ENCODE measurements around the gene P4HA2. TPM values are rescaled to one million over a fixed set of nuclear protein-coding genes. Genes with fewer than 3 reads are reported as not detected.

Gene P4HA2
- total RNA-seq, 2 experiments from 2014 or later: 0.32 to 7.2 TPM

GRCh38 chr5:132237670-132238069 lies 10.0 kb upstream of the P4HA2 start:
- Histone ChIP-seq H2AFZ (ENCODE audit: low read length) (peak overlapping the region; percentile 45; the same call in 1 of the 2 replicates), H3K4me3 (ENCODE audit: low read depth, low read length, poor library complexity, severe bottlenecking) (no peak overlapping the region), H3K79me2 (ENCODE audit: insufficient read depth, low read depth, low read length) (no peaks in the 10 kb centered on the region), H3K36me3 (ENCODE audit: insufficient read depth, low read length) (no peaks in the 10 kb centered on the region), H3K4me1 (ENCODE audit: insufficient read depth, low read length, poor library complexity, severe bottlenecking) (peaks cover 27% of the 10 kb centered on the region), H3K27ac (ENCODE audit: low read depth, low read length, poor library complexity, severe bottlenecking) (no peak overlapping the region), H3K4me2 (ENCODE audit: low read length) (no peak overlapping the region), H3K9me2 (ENCODE audit: insufficient read depth, low read length) (no peaks in the 10 kb centered on the region), H4K20me1 (ENCODE audit: insufficient read depth, low read length) (no peaks in the 10 kb centered on the region), H3K9me3 (ENCODE audit: low read length) (peaks cover 11% of the 10 kb centered on the region; the same call in 1 of the 2 replicates)
- DNase-seq (ENCODE audit: low spot score): no peak
- intact Hi-C loops (cut with micrococcal nuclease; ENCODE audit: unreplicated experiment): loop anchor here (5.0 kb wide), 1 partner anchor 45 kb away; no protein-coding TSS in a partner anchor
- CTCF ChIA-PET (ENCODE audit: unreplicated experiment): interaction anchor here (1.0 to 1.5 kb wide), 6 partner anchors 8 to 57 kb away, joined by 3 to 5 read pairs (median 4); no protein-coding TSS in a partner anchor
- TF ChIP-seq CTCF (conservative IDR thresholded peaks at IDR 0.05; ENCODE audit: low read length): no peak
- TF ChIP-seq EZH2phosphoT487 (IDR thresholded peaks at IDR 0.05; ENCODE audit: borderline replicate concordance, low read depth, low read length): no peak
- POLR2A ChIA-PET: interaction anchor here (0.7 to 2.4 kb wide), 7 partner anchors 9 to 56 kb away, joined by 3 to 7 read pairs (median 3); no protein-coding TSS in a partner anchor
- BruUV-seq (replicated peaks): no TSS peak

GRCh38 chr5:132237141-132237540 lies 9.5 kb upstream of the P4HA2 start:
- no TSS peak for BruUV-seq (replicated peaks)
- no peak overlapping the region for H2AFZ ChIP-seq (ENCODE audit: low read length)
- POLR2A ChIA-PET: interaction anchor here (0.6 to 2.4 kb wide), 5 partner anchors 9 to 236 kb away, joined by 3 to 7 read pairs (median 3); no protein-coding TSS in a partner anchor

More at GRCh38 chr5:132237141-132237540, 9.5 kb upstream of the P4HA2 start:
- intact Hi-C loops (cut with micrococcal nuclease; ENCODE audit: unreplicated experiment): loop anchor here (5.0 kb wide), 1 partner anchor 45 kb away; no protein-coding TSS in a partner anchor
- DNase-seq (ENCODE audit: low spot score): no peak
- Histone ChIP-seq H3K36me3 (ENCODE audit: insufficient read depth, low read length) (no peaks in the 10 kb centered on the region), H3K4me2 (ENCODE audit: low read length) (no peak overlapping the region), H3K79me2 (ENCODE audit: insufficient read depth, low read depth, low read length) (no peaks in the 10 kb centered on the region), H3K4me3 (ENCODE audit: low read depth, low read length, poor library complexity, severe bottlenecking) (no peak overlapping the region), H3K9me2 (ENCODE audit: insufficient read depth, low read length) (no peaks in the 10 kb centered on the region), H3K4me1 (ENCODE audit: insufficient read depth, low read length, poor library complexity, severe bottlenecking) (peaks cover 25% of the 10 kb centered on the region), H3K9me3 (ENCODE audit: low read length) (peaks cover 10% of the 10 kb centered on the region; the same call in 1 of the 2 replicates), H4K20me1 (ENCODE audit: insufficient read depth, low read length) (no peaks in the 10 kb centered on the region), H3K27ac (ENCODE audit: low read depth, low read length, poor library complexity, severe bottlenecking) (no peak overlapping the region)
- TF ChIP-seq EZH2phosphoT487 (IDR thresholded peaks at IDR 0.05; ENCODE audit: borderline replicate concordance, low read depth, low read length) (no peak), CTCF (conservative IDR thresholded peaks at IDR 0.05; ENCODE audit: low read length) (no peak)
- CTCF ChIA-PET (ENCODE audit: unreplicated experiment): interaction anchor here (0.6 to 1.5 kb wide), 4 partner anchors 27 to 274 kb away, joined by 3 to 5 read pairs (median 5); no protein-coding TSS in a partner anchor
